ENCODE measurements around the gene TIGD7.

GRCh38 chr16:3256146-3256865, 48.9 kb downstream of the TIGD7 start, which contains the start of gene MEFV:
- TF ChIP-seq CTCF (IDR thresholded peaks at IDR 0.05) (no peak), POLR2A (IDR thresholded peaks at IDR 0.05) (no peak)

All from lower leg skin (tissue), 3 donors.